Kidney (tissue), 14 donors: Measurements from ENCODE around the gene PARN. TPM values are rescaled to one million over a fixed set of nuclear protein-coding genes. Genes with fewer than 3 reads are reported as not detected.
"Not testable (repeated sequence)": the region's sequence is repeated elsewhere in the genome, so short reads cannot be mapped to it uniquely, and the experiment has no call there.

Source experiments
- DNase-seq, 5 donors: peaks; one replicate each; pipeline ENCODE4 v3.0.0-alpha.2; 2013 to 2020
- FAIRE-seq: peaks from 2 replicates; lab custom pipeline; 2012; peaks lifted over from hg19 to GRCh38; lab: Jason Lieb, UNC
- H3K27ac ChIP-seq, 2 donors: one replicate each; pipeline ENCODE4 v1.7.0; 2013; ENCODE audit warnings: low read depth in 2 of 2, low read length in 2 of 2, inconsistent platforms in 1 of 2
- H3K27me3 ChIP-seq: one replicate; pipeline ENCODE4 v1.7.1; 2013; ENCODE audit warnings: low read length, inconsistent platforms; ENCODE audit not compliant: control insufficient read depth, insufficient read depth
- H3K36me3 ChIP-seq, 3 donors: one replicate each; pipeline versions ENCODE4 v1.7.0 to v1.7.1; 2013; ENCODE audit warnings: low read length in 3 of 3, control low read depth in 1 of 3, inconsistent platforms in 1 of 3; ENCODE audit not compliant: insufficient read depth in 3 of 3, control insufficient read depth in 2 of 3
- H3K4me1 ChIP-seq, 3 donors: one replicate each; pipeline versions ENCODE4 v1.7.0 to v1.7.1; 2013; ENCODE audit warnings: low read length in 3 of 3, inconsistent platforms in 1 of 3, low read depth in 1 of 3; ENCODE audit not compliant: control insufficient read depth in 2 of 3, insufficient read depth in 2 of 3
- H3K4me3 ChIP-seq, 3 donors: one replicate each; pipeline versions ENCODE4 v1.7.0 to v1.8.1; 2013; ENCODE audit warnings: low read length in 3 of 3, control low read depth in 1 of 3, inconsistent platforms in 1 of 3
- H3K9ac ChIP-seq, 3 donors: one replicate each; pipeline versions ENCODE4 v1.7.0 to v1.7.1; 2013; ENCODE audit warnings: low read length in 3 of 3, control low read depth in 1 of 3, inconsistent platforms in 1 of 3
- H3K9me3 ChIP-seq, 3 donors: one replicate each; pipeline versions ENCODE4 v1.7.0 to v1.7.1; 2013; ENCODE audit warnings: low read length in 3 of 3, control low read depth in 1 of 3, inconsistent platforms in 1 of 3; ENCODE audit not compliant: control insufficient read depth in 2 of 3, insufficient read depth in 1 of 3
- CTCF ChIP-seq: IDR thresholded peaks from 3 replicates; pipeline ENCODE4 v1.5.1; 2012; ENCODE audit warnings: mild to moderate bottlenecking, moderate library complexity, borderline replicate concordance; ENCODE audit not compliant: insufficient read depth; ENCODE audit errors: extremely low read depth
- intact Hi-C: fragments of 100-400 bp; cut with DNase I; formaldehyde crosslinking; loops from one replicate; pipeline ENCODE4 v1.11.1; 2022
- polyA plus RNA-seq: library from polyadenylated mRNA; stranded (reverse); fragments of 350-450 nt; fragmentation: Illumina TruSeq; extraction: RNeasy Lipid Tissue Mini Kit (QIAGEN cat#74804); gene quantifications from one replicate; pipeline ENCODE4 v1.2.3, GENCODE V29; 2014; ENCODE audit warnings: low read depth, low replicate concordance; ENCODE audit not compliant: insufficient read depth
- total RNA-seq: library from RNA; stranded (reverse); fragmentation: NEBNext Ultra II Directional; extraction: Animal tissue kit (Norgen Biotek cat#: 25700); gene quantifications from one replicate; pipeline ENCODE4 v1.2.1, GENCODE V29; 2021
- donor health status: control.
- donor health status: control.
- donor health status: control.
- donor health status: control.
- donor health status: control.
- donor health status: DM: yes; HTN: yes; CAD: no.
- donor health status: Normal renal cell carcinoma (clear cell type).

The PARN gene
- total and polyA plus RNA-seq, 2 donors from 2014 or later: 17.3 to 32.5 TPM

- DNase-seq (peak; percentile 57 to 89 (median 66)), FAIRE-seq (no peak)
- H3K4me1 ChIP-seq: no peaks in the 10 kb centered on the region
- intact Hi-C loops: no loop called here
- no peak for TF ChIP-seq CTCF
- H3K27ac ChIP-seq: no peak overlapping the region
- H3K36me3 ChIP-seq: no peaks in the 10 kb centered on the region
- H3K9me3 ChIP-seq: peaks cover 0 to 4% (median 0%) of the 10 kb centered on the region in 3 donors
- H3K9ac ChIP-seq: no peak overlapping the region
- H3K4me3 ChIP-seq: no peak overlapping the region
- H3K27me3 ChIP-seq: no peaks in the 10 kb centered on the region
These were observed 209.2 kb downstream of the PARN start for GRCh38 chr16:14420721-14421488.

- H3K36me3 ChIP-seq, H3K9ac ChIP-seq, DNase-seq, H3K27ac ChIP-seq, H3K27me3 ChIP-seq, FAIRE-seq, intact Hi-C loops, H3K4me1 ChIP-seq, H3K9me3 ChIP-seq, H3K4me3 ChIP-seq: not testable (repeated sequence)
These were observed 209.8 kb downstream of the PARN start for GRCh38 chr16:14420243-14420642.

- Histone ChIP-seq H3K27ac (no peak overlapping the region), H3K9me3 (peaks cover 0 to 4% (median 0%) of the 10 kb centered on the region in 3 donors), H3K4me1 (no peaks in the 10 kb centered on the region), H3K9ac (no peak overlapping the region), H3K27me3 (no peaks in the 10 kb centered on the region), H3K36me3 (no peaks in the 10 kb centered on the region), H3K4me3 (no peak overlapping the region)
- intact Hi-C loops: no loop called here
- no peak for TF ChIP-seq CTCF
- no peak for FAIRE-seq
- no peak for DNase-seq
These were observed 210.2 kb downstream of the PARN start for GRCh38 chr16:14419817-14420216.

- Histone ChIP-seq H3K4me1 (no peaks in the 10 kb centered on the region), H3K27me3 (no peaks in the 10 kb centered on the region), H3K27ac (no peak overlapping the region), H3K36me3 (no peaks in the 10 kb centered on the region), H3K9ac (no peak overlapping the region), H3K9me3 (peaks cover 0 to 4% (median 0%) of the 10 kb centered on the region in 3 donors), H3K4me3 (no peak overlapping the region)
- DNase-seq (peak in 1 of 5 donors; percentile 35), FAIRE-seq (no peak)
- TF ChIP-seq CTCF: no peak
- intact Hi-C loops: no loop called here
These were observed 211.2 kb downstream of the PARN start for GRCh38 chr16:14418795-14419225.
